WTC11 (cell line): Measurements from ENCODE around the gene PPP1R37. TPM values are rescaled to one million over a fixed set of nuclear protein-coding genes. Genes with fewer than 3 reads are reported as not detected.

Experiments
- ATAC-seq: fragments of 200-7000 bp; cut with Tn5 transposase; 2 replicates; pipeline ENCODE4 v1.10.0; 2021; ENCODE audit warnings: mild to moderate bottlenecking, moderate library complexity
- CTCF ChIA-PET: fragments of 300-600 bp; sonication (Branson Sonifier 250); formaldehyde crosslinking; loops from one replicate; lab custom pipeline; 2021; ENCODE audit warnings: antibody characterized with exemption; lab: Charles Lee
- POLR2A ChIA-PET: fragments of 350-600 bp; sonication (Branson Sonifier 250); formaldehyde crosslinking; loops from one replicate; lab custom pipeline; 2021; ENCODE audit warnings: antibody characterized with exemption; lab: Charles Lee
- DNase-seq: peaks from one replicate; pipeline ENCODE4 v3.0.0; 2021; ENCODE audit warnings: low spot score
- H3K27ac Mint-ChIP-seq: 2 replicates; pipeline ENCODE4 v1.8.0; 2021; ENCODE audit warnings: mixed read lengths
- H3K27me3 Mint-ChIP-seq: 2 replicates; pipeline ENCODE4 v1.8.0; 2021; ENCODE audit warnings: low read depth, mild to moderate bottlenecking, moderate library complexity, mixed read lengths
- H3K36me3 Mint-ChIP-seq: 2 replicates; pipeline ENCODE4 v1.8.0; 2021; ENCODE audit warnings: mixed read lengths
- H3K4me1 Mint-ChIP-seq: 2 replicates; pipeline ENCODE4 v1.8.0; 2022; ENCODE audit warnings: mixed read lengths
- H3K4me3 Mint-ChIP-seq: 2 replicates; pipeline ENCODE4 v1.8.0; 2021; ENCODE audit warnings: mild to moderate bottlenecking, moderate library complexity, mixed read lengths
- H3K9me3 Mint-ChIP-seq: 2 replicates; pipeline ENCODE4 v1.8.0; 2021; ENCODE audit warnings: mixed read lengths
- AFF4 ChIP-seq: sonication (generic); formaldehyde crosslinking; IDR thresholded peaks from 2 replicates; pipeline ENCODE4 v1.8.1; 2023; ENCODE audit warnings: mild to moderate bottlenecking, missing genetic modification reagents, borderline replicate concordance
- CREB1 ChIP-seq: sonication (generic); formaldehyde crosslinking; IDR thresholded peaks from 2 replicates; pipeline ENCODE4 v1.8.0; 2023; ENCODE audit warnings: mild to moderate bottlenecking, missing genetic modification reagents
- CREM ChIP-seq: sonication (generic); formaldehyde crosslinking; IDR thresholded peaks from 2 replicates; pipeline ENCODE4 v1.8.1; 2022; ENCODE audit warnings: mild to moderate bottlenecking, missing genetic modification reagents, moderate library complexity
- FOXP1 ChIP-seq: sonication (generic); formaldehyde crosslinking; IDR thresholded peaks from 2 replicates; pipeline ENCODE4 v1.8.0; 2022; ENCODE audit warnings: missing genetic modification reagents, mild to moderate bottlenecking, moderate library complexity, borderline replicate concordance
- GRHL2 ChIP-seq: fragments of 250-450 bp; sonication (Bioruptor Pico); IDR thresholded peaks from 2 replicates; pipeline ENCODE4 v1.8.0; 2022; ENCODE audit warnings: mild to moderate bottlenecking, moderate library complexity; ENCODE audit not compliant: insufficient replicate concordance, severe bottlenecking
- HMGA2 ChIP-seq: fragments of 250-450 bp; sonication (Bioruptor Pico); IDR thresholded peaks from 2 replicates; pipeline ENCODE4 v1.4.0; 2021; ENCODE audit warnings: mild to moderate bottlenecking, moderate library complexity
- MYBL2 ChIP-seq: sonication (generic); formaldehyde crosslinking; IDR thresholded peaks from 2 replicates; pipeline ENCODE4 v1.8.1; 2023; ENCODE audit warnings: mild to moderate bottlenecking, moderate library complexity, missing genetic modification reagents
- NFYB ChIP-seq: sonication (generic); formaldehyde crosslinking; conservative IDR thresholded peaks from 2 replicates; pipeline ENCODE4 v1.8.0; 2022; ENCODE audit warnings: low read depth, missing genetic modification reagents
- SMAD3 ChIP-seq: sonication (generic); formaldehyde crosslinking; IDR thresholded peaks from 2 replicates; pipeline ENCODE4 v1.8.0; 2022; ENCODE audit warnings: missing genetic modification reagents, mild to moderate bottlenecking, borderline replicate concordance
- SOX15 ChIP-seq: fragments of 250-450 bp; sonication (Bioruptor Pico); IDR thresholded peaks from 2 replicates; pipeline ENCODE4 v1.9.0; 2021; ENCODE audit warnings: mild to moderate bottlenecking
- ZNF317 ChIP-seq: sonication (generic); formaldehyde crosslinking; IDR thresholded peaks from 2 replicates; pipeline ENCODE4 v1.8.1; 2023; ENCODE audit warnings: low read depth, mild to moderate bottlenecking, moderate library complexity, missing genetic modification reagents, borderline replicate concordance
- ZNF416 ChIP-seq: fragments of 250-450 bp; sonication (Bioruptor Pico); IDR thresholded peaks from 2 replicates; pipeline ENCODE4 v1.9.0; 2021; ENCODE audit warnings: mild to moderate bottlenecking, inconsistent platforms
- ZNF532 ChIP-seq: fragments of 250-450 bp; sonication (Bioruptor Pico); IDR thresholded peaks from 2 replicates; pipeline ENCODE4 v1.9.0; 2021; ENCODE audit warnings: mild to moderate bottlenecking, borderline replicate concordance
- total RNA-seq: library from RNA; stranded (reverse); gene quantifications from 3 replicates; pipeline ENCODE4 v1.2.3, GENCODE V29; 2021
- TF ChIP-seq, protein P1 (sequence below): sonication (generic); formaldehyde crosslinking; conservative IDR thresholded peaks from 2 replicates; pipeline ENCODE4 v1.8.1; 2023; ENCODE audit warnings: mild to moderate bottlenecking, low read depth, missing genetic modification reagents, moderate library complexity
- TF ChIP-seq, protein P2 (sequence below): sonication (generic); formaldehyde crosslinking; IDR thresholded peaks from 2 replicates; pipeline ENCODE4 v1.8.1; 2022; ENCODE audit warnings: low read depth, missing genetic modification reagents, borderline replicate concordance
- TF ChIP-seq, protein P3 (sequence below): fragments of 200-600 bp; IDR thresholded peaks from 2 replicates; pipeline ENCODE4 v1.8.0; 2022; ENCODE audit warnings: antibody characterized with exemption

Gene PPP1R37
- total RNA-seq, 1 experiment from 2014 or later, result 35.4 TPM

DNA sequence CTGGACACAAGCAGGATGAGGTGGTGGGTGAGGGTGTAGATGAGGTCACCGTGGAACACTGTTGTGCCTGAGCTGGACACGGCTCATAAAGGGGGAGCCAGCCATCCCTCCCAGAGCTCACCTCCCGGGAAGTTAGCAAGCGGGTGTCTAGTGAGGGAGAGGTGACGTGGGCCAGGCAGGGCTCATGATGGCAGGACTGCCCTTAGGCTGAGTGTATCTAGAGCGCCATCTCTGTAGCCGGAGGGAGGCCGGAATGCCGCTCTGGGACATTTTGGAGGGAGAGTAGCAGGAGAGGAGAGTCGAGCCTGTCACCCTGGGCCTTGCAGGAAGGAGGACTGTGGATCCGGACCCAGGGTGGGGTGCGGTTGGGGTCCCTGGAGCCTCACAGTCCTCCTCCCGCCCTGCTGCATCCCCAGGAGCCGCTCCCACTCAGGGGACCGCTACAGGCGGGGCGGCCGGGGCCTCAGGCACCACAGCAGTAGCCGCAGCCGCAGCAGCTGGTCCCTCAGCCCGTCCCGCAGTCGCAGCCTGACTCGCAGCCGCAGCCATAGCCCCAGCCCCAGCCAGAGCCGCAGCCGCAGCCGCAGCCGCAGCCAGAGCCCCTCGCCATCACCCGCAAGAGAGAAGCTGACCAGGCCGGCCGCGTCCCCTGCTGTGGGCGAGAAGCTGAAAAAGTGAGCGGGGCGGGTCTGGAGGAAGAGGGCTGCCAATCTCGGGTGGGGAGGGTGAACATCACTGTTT, 25.9 kb upstream of the PPP1R37 start:
- ChIA-PET CTCF (interaction anchor here (0.9 to 1.9 kb wide), 2 partner anchors 82 to 85 kb away, joined by 3 to 6 read pairs; no protein-coding TSS in a partner anchor), POLR2A (no interaction called here)
- DNase-seq (no peak), ATAC-seq (no peak)
- H3K4me1 Mint-ChIP-seq, result 0 out of 2 replicates have a peak, but pooled peaks cover 3% of the 10 kb centered on the region
- no peak for TF ChIP-seq CREM (CRISPR knock-in tag)
- TF ChIP-seq, protein P1, sequence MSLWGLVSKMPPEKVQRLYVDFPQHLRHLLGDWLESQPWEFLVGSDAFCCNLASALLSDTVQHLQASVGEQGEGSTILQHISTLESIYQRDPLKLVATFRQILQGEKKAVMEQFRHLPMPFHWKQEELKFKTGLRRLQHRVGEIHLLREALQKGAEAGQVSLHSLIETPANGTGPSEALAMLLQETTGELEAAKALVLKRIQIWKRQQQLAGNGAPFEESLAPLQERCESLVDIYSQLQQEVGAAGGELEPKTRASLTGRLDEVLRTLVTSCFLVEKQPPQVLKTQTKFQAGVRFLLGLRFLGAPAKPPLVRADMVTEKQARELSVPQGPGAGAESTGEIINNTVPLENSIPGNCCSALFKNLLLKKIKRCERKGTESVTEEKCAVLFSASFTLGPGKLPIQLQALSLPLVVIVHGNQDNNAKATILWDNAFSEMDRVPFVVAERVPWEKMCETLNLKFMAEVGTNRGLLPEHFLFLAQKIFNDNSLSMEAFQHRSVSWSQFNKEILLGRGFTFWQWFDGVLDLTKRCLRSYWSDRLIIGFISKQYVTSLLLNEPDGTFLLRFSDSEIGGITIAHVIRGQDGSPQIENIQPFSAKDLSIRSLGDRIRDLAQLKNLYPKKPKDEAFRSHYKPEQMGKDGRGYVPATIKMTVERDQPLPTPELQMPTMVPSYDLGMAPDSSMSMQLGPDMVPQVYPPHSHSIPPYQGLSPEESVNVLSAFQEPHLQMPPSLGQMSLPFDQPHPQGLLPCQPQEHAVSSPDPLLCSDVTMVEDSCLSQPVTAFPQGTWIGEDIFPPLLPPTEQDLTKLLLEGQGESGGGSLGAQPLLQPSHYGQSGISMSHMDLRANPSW (CRISPR knock-in tag), result no peak
- TF ChIP-seq AFF4, result no peak
- no peak for TF ChIP-seq GRHL2 (CRISPR knock-in tag)
- TF ChIP-seq CREB1 (CRISPR knock-in tag), result no peak
- TF ChIP-seq SMAD3, result no peak
- no peak for TF ChIP-seq ZNF416 (CRISPR knock-in tag)
- TF ChIP-seq ZNF317 (CRISPR knock-in tag), result no peak
- H3K27ac Mint-ChIP-seq, result no peak overlapping the region
- H3K4me3 Mint-ChIP-seq, result no peak overlapping the region
- H3K27me3 Mint-ChIP-seq, result no peaks in the 10 kb centered on the region
- no peaks in the 10 kb centered on the region for H3K9me3 Mint-ChIP-seq
- peaks cover 32% of the 10 kb centered on the region for H3K36me3 Mint-ChIP-seq

DNA sequence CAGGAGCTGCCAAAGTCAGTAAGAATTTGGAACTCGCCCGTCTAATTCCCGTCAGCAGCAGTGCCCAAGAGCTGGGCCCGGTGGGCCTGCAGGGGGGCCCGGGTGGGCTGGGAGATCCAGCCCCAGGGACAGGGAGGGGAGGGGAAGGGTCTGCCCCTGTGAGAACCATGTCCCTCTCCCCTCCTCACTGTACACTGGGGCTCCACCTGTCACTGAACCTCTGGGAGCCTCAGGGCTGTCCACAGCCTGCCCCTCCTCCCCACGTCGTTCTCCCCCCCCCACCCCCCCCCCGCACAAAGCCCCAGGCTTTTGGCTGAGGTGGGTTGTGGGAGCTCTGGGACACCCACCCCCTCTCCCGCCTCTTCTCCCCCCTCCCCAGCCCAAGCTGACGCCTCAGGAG, 24.9 kb upstream of the PPP1R37 start:
- POLR2A ChIA-PET, result no interaction called here
- ATAC-seq, result no peak
- H3K9me3 Mint-ChIP-seq, result no peaks in the 10 kb centered on the region
- TF ChIP-seq ZNF532 (no peak), HMGA2 (CRISPR knock-in tag) (no peak), FOXP1 (CRISPR knock-in tag) (no peak), SOX15 (no peak), NFYB (CRISPR knock-in tag) (no peak), MYBL2 (no peak)
- TF ChIP-seq, protein P2, sequence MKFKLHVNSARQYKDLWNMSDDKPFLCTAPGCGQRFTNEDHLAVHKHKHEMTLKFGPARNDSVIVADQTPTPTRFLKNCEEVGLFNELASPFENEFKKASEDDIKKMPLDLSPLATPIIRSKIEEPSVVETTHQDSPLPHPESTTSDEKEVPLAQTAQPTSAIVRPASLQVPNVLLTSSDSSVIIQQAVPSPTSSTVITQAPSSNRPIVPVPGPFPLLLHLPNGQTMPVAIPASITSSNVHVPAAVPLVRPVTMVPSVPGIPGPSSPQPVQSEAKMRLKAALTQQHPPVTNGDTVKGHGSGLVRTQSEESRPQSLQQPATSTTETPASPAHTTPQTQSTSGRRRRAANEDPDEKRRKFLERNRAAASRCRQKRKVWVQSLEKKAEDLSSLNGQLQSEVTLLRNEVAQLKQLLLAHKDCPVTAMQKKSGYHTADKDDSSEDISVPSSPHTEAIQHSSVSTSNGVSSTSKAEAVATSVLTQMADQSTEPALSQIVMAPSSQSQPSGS (CRISPR knock-in tag), result no peak
- TF ChIP-seq, protein P3, sequence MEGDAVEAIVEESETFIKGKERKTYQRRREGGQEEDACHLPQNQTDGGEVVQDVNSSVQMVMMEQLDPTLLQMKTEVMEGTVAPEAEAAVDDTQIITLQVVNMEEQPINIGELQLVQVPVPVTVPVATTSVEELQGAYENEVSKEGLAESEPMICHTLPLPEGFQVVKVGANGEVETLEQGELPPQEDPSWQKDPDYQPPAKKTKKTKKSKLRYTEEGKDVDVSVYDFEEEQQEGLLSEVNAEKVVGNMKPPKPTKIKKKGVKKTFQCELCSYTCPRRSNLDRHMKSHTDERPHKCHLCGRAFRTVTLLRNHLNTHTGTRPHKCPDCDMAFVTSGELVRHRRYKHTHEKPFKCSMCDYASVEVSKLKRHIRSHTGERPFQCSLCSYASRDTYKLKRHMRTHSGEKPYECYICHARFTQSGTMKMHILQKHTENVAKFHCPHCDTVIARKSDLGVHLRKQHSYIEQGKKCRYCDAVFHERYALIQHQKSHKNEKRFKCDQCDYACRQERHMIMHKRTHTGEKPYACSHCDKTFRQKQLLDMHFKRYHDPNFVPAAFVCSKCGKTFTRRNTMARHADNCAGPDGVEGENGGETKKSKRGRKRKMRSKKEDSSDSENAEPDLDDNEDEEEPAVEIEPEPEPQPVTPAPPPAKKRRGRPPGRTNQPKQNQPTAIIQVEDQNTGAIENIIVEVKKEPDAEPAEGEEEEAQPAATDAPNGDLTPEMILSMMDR, result no peak
- TF ChIP-seq, protein P1 (CRISPR knock-in tag), result no peak

More for the DNA sequence above, 24.9 kb upstream of the PPP1R37 start:
- Mint-ChIP-seq H3K4me3 (no peak overlapping the region), H3K4me1 (0 out of 2 replicates have a peak, but pooled peaks cover 3% of the 10 kb centered on the region), H3K27me3 (no peaks in the 10 kb centered on the region), H3K27ac (no peak overlapping the region), H3K36me3 (peaks cover 28% of the 10 kb centered on the region)
- CTCF ChIA-PET, result interaction anchor here (0.7 to 2.0 kb wide), 5 partner anchors 9 to 296 kb away, joined by 3 to 25 read pairs (median 4); no protein-coding TSS in a partner anchor
- DNase-seq, result no peak
